SH-SY5Y (cell line): ENCODE results near the gene NFIA.
A peak's percentile ranks its signal among the peaks of the same experiment; 100 is the strongest.

Experiments
- GATA2 ChIP-seq: IDR thresholded peaks from 2 replicates; pipeline ENCODE4 v1.6.1; 2011; ENCODE audit warnings: mild to moderate bottlenecking, low read depth, low read length
- GATA3 ChIP-seq: IDR thresholded peaks from 2 replicates; pipeline ENCODE4 v1.6.1; 2011; ENCODE audit warnings: low read depth, mild to moderate bottlenecking, low read length, moderate library complexity

Gene NFIA

GRCh38 chr1:61474269-61474817, 392.0 kb downstream of the NFIA start:
- TF ChIP-seq GATA3 (no peak), GATA2 (no peak)

GRCh38 chr1:61474963-61475362, 392.6 kb downstream of the NFIA start:
- no peak for TF ChIP-seq GATA2
- no peak for TF ChIP-seq GATA3

- TF ChIP-seq GATA3 = no peak
- TF ChIP-seq GATA2 = no peak
Measured at GRCh38 chr1:61477301-61477700, 394.9 kb downstream of the NFIA start.

- TF ChIP-seq GATA3 = no peak
- no peak for TF ChIP-seq GATA2
Measured at GRCh38 chr1:61480273-61480935, 398.0 kb downstream of the NFIA start.

GRCh38 chr1:61481315-61481715, 399.0 kb downstream of the NFIA start:
- TF ChIP-seq GATA2 (no peak), GATA3 (no peak)

GRCh38 chr1:61482170-61482734, 399.9 kb downstream of the NFIA start:
- TF ChIP-seq GATA2 = no peak

- TF ChIP-seq GATA2 = peak; percentile 99
- TF ChIP-seq GATA3 = peak; percentile 96
Measured at GRCh38 chr1:61486783-61487536, 404.6 kb downstream of the NFIA start.

GRCh38 chr1:61487801-61488200, 405.4 kb downstream of the NFIA start:
- TF ChIP-seq GATA2 = no peak
- no peak for TF ChIP-seq GATA3

GRCh38 chr1:61490924-61491323, 408.6 kb downstream of the NFIA start:
- no peak for TF ChIP-seq GATA2
- TF ChIP-seq GATA3 = no peak

GRCh38 chr1:61491497-61491896, 409.1 kb downstream of the NFIA start:
- TF ChIP-seq GATA3 (no peak), GATA2 (no peak)

- TF ChIP-seq GATA3 (no peak), GATA2 (no peak)
Measured at GRCh38 chr1:61494000-61494399, 411.6 kb downstream of the NFIA start.

GRCh38 chr1:61496501-61496900, 414.1 kb downstream of the NFIA start:
- TF ChIP-seq GATA2 = no peak
- TF ChIP-seq GATA3 = no peak

- TF ChIP-seq GATA3 (peak; percentile 42; the same call in 1 of the 2 replicates), GATA2 (peak; percentile 63; the same call in 1 of the 2 replicates)
Measured at GRCh38 chr1:61497013-61497412, 414.7 kb downstream of the NFIA start.

GRCh38 chr1:61498342-61498741, 416.0 kb downstream of the NFIA start:
- TF ChIP-seq GATA3 (no peak), GATA2 (no peak)
